Fibroblast of lung (primary cell): ENCODE measurements around the gene LAP3.

Experiments
- CTCF ChIP-seq, 2 donors: IDR thresholded peaks in 1 of 2; conservative IDR thresholded peaks in 1 of 2; 1 replicate in 1 of 2; 2 replicates in 1 of 2; pipeline ENCODE4 v1.5.1; 2011 to 2012; ENCODE audit warnings: low read length in 2 of 2, control low read depth in 1 of 2, inconsistent platforms in 1 of 2, low read depth in 1 of 2, mild to moderate bottlenecking in 1 of 2
- EZH2 ChIP-seq: IDR thresholded peaks from 2 replicates; pipeline ENCODE4 v1.5.1; 2012; ENCODE audit warnings: low read length, control low read depth, mild to moderate bottlenecking; ENCODE audit errors: missing control alignments

GRCh38 chr4:17554568-17554967 lies 22.4 kb upstream of the LAP3 start:
- TF ChIP-seq CTCF (conservative IDR thresholded peaks at IDR 0.05 in 1 of 2, IDR thresholded peaks at IDR 0.05 in 1 of 2; ENCODE audit: low read depth in 1 of 2, low read length in 2 of 2) (no peak), EZH2 (no peak)
